DMS79 treated with DMSO at 0.1 percent for 48 hours (cell line): ENCODE measurements around the gene NEMP1.
"Not testable (repeated sequence)": the region's sequence is repeated elsewhere in the genome, so short reads cannot be mapped to it uniquely, and the experiment has no call there.

Source experiments
- DNase-seq: peaks from one replicate; lab custom pipeline; 2025; lab: John Stamatoyannopoulos, UW

The NEMP1 gene

DNA sequence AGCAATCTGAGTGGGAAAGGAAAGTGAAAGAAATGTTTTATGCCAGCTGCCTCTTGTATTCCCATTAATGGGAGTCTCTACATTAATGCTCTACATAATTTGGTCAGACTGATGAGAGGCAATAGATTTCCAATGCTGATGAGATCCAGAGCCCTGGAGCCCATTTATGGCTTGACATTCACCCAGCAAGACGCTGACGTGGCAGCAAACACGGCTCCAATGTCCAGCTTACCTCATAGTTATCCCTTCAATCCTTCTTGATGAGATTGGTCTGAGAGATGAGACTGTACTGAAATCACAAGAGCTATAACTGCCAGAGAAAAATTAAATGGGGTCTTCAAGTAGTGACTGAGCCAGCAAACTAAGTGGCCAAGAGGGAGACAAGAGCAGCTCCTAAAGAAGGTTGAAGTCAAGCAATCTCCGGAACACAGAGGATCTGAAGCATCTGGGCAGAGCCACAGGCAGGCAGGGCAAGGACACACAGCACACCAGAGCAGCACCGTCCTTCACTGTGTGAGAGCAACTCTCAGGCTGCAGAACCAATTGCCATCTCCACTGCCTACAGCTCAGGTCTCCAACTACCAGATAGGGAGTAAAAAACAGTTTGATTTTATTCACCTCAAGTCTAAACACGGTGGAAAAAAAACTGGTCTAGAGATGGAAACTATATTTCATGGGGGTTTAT is 21.4 kb downstream of the NEMP1 start:
- DNase-seq: no peak

GRCh38 chr12:57055824-57056223 is 22.8 kb downstream of the NEMP1 start:
- DNase-seq: no peak

DNA sequence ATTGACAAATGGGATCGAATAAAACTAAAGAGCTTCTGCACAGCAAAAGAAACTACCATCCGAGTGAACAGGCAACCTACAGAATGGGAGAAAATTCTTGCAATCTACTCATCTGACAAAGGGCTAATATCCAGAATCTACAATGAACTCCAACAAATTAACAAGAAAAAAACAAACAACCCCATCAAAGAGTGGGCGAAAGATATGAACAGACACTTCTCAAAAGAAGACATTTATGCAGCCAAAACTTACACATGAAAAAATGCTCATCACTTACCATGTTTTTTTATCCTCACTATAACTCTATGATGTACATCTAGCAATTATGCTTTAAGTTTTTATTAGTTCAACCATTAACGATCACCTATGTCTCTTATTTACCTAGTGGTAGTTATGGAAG is 24.7 kb downstream of the NEMP1 start:
- not testable (repeated sequence) for DNase-seq

- not testable (repeated sequence) for DNase-seq
Measured at GRCh38 chr12:57053146-57053545, 25.4 kb downstream of the NEMP1 start.

DNA sequence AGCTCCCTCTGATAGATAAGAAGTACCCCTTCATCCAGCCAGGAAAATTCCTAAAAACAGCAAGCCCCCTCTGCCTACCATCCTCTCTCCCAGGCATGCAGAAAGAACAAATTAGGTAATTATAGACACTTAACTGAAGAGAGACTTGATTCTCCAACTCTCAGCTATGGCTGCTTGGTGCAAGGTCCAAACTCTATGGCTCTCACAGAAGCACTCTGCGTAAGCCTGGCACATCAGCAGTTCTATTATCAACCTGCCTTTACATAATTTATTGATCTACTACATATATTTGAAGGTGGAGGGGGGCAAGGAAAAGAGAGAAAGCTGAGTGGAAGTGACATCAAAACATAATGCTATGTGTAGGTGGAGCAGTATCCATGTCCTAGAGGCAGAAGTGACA is 27.6 kb downstream of the NEMP1 start:
- no peak for DNase-seq

GRCh38 chr12:57049890-57050289 is 28.7 kb downstream of the NEMP1 start, which contains the start of gene MYO1A:
MYO1A (minus strand) TSS chr12:57050129; CDS start chr12:57048323, 1,806 bp downstream.
- no peak for DNase-seq

DNA sequence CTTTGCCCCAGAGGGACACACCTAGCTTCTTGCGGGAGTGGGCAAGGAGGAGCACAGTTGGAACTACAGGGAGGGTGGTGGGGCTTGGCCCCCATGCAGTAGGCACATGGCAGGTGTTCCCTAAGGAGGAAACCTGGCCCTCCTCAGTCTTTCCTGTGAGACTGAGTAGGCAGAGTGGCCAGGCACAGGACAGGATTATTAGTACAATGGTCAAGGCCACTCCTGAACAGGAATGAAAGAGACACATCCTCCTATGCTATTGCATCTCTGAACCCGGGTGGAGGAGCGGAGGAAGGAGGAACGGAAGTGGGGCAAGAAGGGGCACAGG is 29.5 kb downstream of the NEMP1 start:
- no peak for DNase-seq

DNA sequence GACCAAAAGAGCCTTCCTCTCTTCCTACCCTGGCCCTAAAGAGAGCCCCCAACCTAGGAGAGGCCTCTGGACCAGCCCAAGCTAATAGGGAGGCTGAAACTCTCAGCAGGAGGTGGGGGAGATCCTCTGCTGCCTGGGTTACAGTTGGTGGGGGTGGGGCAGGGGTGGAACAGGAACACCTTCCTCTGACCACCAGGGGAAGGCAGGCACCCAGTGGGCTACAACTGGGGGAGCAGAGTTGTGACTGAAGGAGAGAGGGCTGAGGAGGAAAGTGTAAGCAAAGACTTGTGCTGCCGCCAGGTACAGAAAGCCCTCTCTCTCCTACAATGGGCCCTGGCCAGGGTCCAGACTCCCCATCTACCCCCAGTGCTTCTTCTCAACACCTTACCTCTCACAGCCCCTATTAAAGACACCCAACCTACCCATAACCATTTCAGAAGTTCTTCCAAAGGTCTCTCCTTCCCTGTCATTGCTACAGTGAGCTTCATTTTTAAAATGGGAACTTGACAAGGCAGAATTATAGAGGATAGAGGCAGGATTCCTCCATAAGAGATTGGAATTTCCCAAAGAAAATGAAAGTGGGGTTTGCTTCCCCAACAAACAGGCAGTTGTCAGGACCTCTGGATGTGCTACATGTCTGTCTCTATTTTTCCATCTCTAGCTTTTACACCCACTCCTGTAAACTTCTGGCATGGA is 30.0 kb downstream of the NEMP1 start:
- no peak for DNase-seq

DNA sequence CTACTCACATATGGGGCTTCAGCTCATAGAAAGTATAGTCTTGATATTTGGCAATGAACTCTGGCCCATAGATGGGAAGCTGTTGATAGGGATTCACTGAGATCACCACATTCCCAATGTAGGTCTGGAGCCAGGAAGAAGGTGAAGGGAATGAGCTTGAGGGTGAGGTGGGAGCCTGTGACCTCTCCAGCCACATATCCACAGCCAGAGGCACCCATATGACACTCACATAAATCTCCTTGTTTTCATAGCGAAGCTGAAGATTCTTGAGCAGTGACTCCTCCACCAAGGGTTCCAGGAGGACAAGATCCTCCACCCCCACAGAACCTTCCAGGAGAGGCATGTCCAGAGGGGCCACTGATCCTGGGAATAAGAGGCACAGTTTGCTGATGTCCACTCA is 30.6 kb downstream of the NEMP1 start:
- DNase-seq: no peak

DNA sequence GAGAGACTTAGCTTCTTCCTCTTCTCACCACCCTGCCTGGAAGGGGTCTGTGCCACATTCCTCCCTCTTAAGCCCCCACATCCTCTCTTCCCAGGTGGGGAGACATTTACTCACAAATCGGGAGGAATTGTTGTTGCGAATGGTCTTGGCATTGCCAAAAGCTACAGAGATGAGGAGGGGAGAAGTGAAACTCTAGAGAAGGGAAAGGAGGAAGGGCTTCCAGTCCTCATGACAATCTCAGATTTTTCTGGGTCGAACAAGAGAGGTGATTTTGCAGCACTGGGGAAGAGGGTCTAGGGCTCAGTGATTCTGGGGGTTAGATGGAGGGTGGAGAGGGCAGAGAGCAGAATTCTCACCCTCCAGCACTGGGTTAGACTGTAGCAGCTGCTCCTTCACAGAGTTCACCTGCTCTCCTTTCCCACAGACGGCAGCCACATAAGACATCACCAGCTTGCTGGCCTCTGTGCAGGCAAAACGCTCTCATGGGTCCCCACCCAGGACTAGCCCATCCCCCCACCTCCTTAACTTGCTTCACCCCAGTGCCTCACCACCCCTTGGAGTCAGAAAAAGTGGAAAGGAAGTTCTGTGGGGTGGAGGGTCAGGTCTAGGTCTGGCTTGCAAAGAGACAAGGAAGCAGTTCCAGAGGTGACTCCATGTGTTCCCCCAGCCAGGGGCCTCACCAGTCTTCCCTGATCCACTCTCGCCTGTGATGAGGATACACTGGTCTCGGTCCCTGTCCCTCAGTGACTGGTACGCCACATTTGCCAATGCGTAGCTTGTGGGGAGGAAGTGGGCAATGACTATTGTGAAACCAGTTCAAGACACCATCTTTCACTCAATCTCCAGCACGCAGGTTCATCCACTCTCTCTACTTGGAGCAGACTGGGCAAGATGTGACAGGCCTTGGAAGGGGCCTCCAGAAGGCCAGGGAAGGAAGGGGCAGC is 31.4 kb downstream of the NEMP1 start:
- no peak for DNase-seq

DNA sequence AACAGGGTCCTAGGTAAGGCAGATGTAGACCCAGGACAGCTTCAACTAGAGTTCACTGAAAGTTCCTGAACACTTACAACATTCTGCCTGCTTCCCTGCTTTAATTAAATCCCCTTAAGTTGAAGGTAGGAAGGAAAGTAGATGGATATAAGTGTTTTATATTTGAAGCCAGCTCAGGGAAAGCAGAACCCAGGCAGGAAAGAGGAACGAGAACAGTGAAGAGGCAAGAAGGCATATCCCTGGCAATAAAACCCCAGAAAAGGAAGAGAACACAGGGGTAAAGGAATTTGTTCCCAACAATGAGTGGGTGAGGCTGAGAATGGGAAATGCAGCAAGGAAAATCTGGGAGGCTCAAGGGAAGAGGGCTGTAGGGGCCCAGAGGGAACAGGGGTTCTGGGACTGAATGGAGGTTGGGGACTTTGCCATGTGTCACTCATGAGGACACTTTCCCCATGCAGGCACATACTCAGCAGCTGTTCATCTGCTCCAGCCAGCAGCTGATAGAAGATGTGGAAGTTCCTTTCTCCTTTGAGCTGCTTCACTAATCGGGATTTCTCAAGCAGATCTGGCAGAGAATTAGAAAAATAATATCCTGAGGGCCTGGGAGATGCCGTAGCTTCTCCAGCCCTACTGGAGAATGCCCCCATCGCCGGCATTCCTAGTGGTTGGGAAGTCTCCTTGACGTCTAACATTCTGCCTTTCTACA is 32.4 kb downstream of the NEMP1 start:
- DNase-seq: no peak

DNA sequence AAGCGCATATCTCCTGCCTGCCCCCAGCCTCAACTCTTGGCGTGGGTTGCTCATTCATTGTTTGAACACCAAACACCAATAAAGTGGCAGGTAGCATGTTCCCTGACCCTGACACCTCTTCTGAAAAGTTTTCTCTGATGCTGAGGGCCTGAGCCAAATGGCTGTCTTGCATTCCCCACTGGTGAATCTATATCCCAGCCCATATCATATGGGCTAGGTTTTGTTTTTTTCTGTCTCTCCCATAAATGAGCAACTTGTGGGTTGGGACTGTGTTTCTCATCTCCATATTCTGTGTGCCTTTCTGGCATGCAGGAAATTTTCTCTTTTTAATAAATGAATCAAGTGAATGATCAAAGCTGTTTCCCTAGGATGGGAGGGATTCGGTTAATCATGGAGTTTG is 33.7 kb downstream of the NEMP1 start:
- DNase-seq: no peak

- DNase-seq: no peak
Measured at GRCh38 chr12:57044468-57044867, 34.1 kb downstream of the NEMP1 start.

GRCh38 chr12:57042695-57043094 is 35.9 kb downstream of the NEMP1 start:
- no peak for DNase-seq

DNA sequence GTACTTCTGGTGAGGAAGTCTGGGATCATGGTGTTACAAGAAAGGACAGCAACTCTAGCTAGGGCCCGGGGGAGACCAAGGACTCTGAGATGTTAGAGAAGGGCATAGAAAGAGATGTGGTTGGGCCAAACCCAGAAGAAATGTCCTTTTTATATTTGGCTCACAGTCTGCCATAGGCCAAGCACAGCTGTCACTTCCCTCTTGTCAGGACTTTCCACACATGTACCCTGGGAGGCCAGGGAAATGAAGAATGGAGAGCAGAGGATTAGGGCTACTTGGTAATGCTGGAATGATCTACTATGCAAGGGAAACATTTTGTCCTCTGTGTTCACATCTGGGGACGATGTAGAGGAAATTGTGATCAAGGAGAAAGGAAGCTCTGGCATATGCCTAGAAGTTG is 37.8 kb downstream of the NEMP1 start:
- no peak for DNase-seq

DNA sequence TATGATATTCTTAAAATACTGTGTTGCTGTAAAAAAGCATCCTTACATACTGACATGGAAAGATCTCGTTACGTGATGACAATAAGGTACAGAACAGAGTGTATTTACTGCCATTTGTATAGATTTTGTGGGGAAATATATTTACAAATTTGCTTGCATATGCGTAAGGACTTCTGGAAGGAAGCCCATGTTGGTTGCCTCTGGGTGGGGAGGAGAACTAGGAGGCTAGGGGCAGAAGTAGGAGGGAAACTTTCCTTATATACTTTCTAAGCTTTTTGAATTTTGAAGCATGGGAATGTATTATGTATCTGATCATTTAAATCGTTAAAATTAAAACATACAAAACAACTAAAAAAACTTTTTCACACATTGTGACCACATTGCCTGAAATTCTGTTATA is 38.4 kb downstream of the NEMP1 start:
- DNase-seq: no peak

DNA sequence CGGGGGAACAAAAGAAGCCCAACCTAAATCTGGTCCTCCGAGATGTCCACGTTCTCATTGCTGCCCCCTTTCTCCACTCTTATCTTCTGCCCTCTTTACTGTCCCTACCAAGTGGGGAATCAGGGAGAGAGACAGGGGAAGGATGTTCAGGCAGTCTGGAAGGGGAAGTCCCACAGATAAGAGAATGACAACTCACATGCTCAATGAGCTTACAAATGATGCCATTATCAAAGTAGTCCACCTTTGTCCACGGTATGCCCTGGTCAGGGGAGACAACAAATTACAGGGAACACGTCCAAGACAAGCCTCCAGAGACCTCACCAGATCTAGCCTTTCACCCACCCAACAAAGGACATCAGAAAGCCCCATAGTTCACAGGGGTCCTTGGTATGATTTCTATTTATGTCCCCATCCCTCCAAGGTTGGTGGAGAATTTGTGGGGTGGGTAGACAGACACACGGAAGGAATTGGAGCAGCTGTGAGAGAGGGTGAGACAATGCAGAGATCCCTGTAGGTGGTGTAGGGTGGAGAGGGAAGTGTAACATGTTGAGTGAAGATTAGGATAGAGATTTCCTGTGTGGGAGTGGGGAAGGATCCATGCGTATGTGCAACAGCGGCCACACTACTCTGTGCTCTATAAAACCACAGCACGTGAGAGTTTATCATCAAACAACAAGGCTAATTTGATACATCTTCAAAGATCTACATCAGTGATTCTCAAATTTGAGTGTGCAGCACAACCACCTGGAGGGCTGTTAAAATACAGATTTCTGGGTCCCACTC is 39.4 kb downstream of the NEMP1 start:
- DNase-seq: no peak

GRCh38 chr12:57037264-57037663 is 41.3 kb downstream of the NEMP1 start:
- DNase-seq: no peak

DNA sequence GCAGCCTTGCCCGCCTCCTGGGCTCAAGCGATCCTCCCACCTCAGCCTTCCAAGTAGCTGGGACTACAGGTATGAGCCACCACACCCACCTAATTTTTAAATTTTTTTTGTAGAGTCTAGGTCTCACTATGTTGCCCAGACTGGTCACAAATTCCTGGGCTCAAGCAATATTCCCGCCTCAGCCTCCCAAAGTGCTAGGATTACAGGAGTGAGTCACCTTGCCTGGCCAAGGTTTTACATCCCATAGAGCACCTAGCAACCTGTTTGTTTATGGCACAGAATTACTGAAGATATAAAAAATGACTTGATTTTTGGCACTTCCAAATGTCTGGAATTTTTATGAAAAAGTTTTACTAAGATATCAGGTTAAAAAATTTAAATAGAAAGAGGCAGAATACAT is 45.2 kb downstream of the NEMP1 start:
- no peak for DNase-seq

GRCh38 chr12:57031789-57032188 is 46.8 kb downstream of the NEMP1 start:
- no peak for DNase-seq

DNA sequence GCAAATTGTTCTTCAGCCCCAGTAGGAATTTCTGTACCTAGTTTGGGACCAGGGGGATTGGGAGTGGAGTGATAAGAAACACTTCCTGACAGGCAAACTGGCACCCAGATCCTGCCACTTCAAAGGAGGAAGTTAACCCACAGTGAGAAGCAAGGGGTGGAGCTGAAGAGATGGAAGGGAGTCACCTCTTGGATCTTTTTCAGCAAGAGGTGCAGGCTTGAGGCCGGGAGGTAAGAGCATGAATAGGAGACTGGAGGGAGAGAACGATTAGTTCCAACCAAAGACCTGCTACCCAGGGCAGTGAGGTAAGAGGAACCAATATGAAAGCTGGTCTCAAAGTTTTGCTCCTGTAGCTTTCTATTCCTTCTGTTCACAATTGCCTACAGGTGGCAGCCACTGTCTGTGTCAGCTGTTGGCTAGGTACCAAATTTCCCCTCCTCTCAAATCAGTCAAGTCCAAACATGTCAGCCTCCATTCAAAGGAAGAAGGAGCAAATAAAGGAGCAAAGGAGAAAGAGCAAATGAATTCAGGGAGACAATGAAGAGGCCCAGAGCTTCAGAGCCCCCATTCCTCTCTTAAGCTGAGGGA is 47.4 kb downstream of the NEMP1 start:
- peak; percentile 76 for DNase-seq
